NK-92 treated with Interleukin-12 subunit alpha and Interleukin-12 subunit beta, amount 100 ng/mL, for 24 hours (cell line): ENCODE results near the gene ZNF385D.

Source experiments
- DNase-seq: peaks from one replicate; lab custom pipeline; 2025; lab: John Stamatoyannopoulos, UW

Gene ZNF385D

GRCh38 chr3:21750831-21751391 is at the start of gene ZNF385D:
TSS of gene ZNF385D (minus strand) at chr3:21751210. CDS start at chr3:21750916, 294 bp downstream.
- DNase-seq = no peak

GRCh38 chr3:21798356-21799088 is 47.5 kb upstream of the ZNF385D start:
- DNase-seq = no peak

GRCh38 chr3:21795921-21796320 is 44.9 kb upstream of the ZNF385D start:
- DNase-seq = no peak

- DNase-seq = no peak
Observed at GRCh38 chr3:21795152-21795837, 44.3 kb upstream of the ZNF385D start.

GRCh38 chr3:21794291-21794690 is 43.3 kb upstream of the ZNF385D start:
- no peak for DNase-seq

- no peak for DNase-seq
Observed at GRCh38 chr3:21792176-21792575, 41.2 kb upstream of the ZNF385D start.

- DNase-seq = no peak
Observed at GRCh38 chr3:21791356-21791755, 40.3 kb upstream of the ZNF385D start.

GRCh38 chr3:21790466-21790865 is 39.5 kb upstream of the ZNF385D start:
- no peak for DNase-seq

- no peak for DNase-seq
Observed at GRCh38 chr3:21789730-21790129, 38.7 kb upstream of the ZNF385D start.

- no peak for DNase-seq
Observed at GRCh38 chr3:21786438-21786797, 35.4 kb upstream of the ZNF385D start.

- no peak for DNase-seq
Observed at GRCh38 chr3:21785765-21786437, 34.9 kb upstream of the ZNF385D start.

- DNase-seq = no peak
Observed at GRCh38 chr3:21783839-21784238, 32.8 kb upstream of the ZNF385D start.

- DNase-seq = no peak
Observed at GRCh38 chr3:21781355-21781754, 30.3 kb upstream of the ZNF385D start.

- no peak for DNase-seq
Observed at GRCh38 chr3:21779909-21780308, 28.9 kb upstream of the ZNF385D start.

GRCh38 chr3:21778715-21779114 is 27.7 kb upstream of the ZNF385D start:
- no peak for DNase-seq

GRCh38 chr3:21777821-21778220 is 26.8 kb upstream of the ZNF385D start:
- DNase-seq = no peak

GRCh38 chr3:21766002-21766401 is 15.0 kb upstream of the ZNF385D start:
- no peak for DNase-seq

GRCh38 chr3:21755896-21756295 is 4.9 kb upstream of the ZNF385D start:
- no peak for DNase-seq

GRCh38 chr3:21754839-21755238 is 3.8 kb upstream of the ZNF385D start:
- no peak for DNase-seq

GRCh38 chr3:21752749-21753347 is 1.8 kb upstream of the ZNF385D start:
- DNase-seq = no peak

- DNase-seq = no peak
Observed at GRCh38 chr3:21751886-21752285, 876 bp upstream of the ZNF385D start.

- DNase-seq = no peak
Observed at GRCh38 chr3:21750080-21750696, 822 bp downstream of the ZNF385D start.
